ENCODE data around the gene CHCHD3.
"Not testable (repeated sequence)": the region's sequence is repeated elsewhere in the genome, so short reads cannot be mapped to it uniquely, and the experiment has no call there.

CHCHD3 gene

GRCh38 chr7:132934017-132934416, 147.9 kb downstream of the CHCHD3 start:
- DNase-seq (ENCODE audit: low read depth) = no peak
- no peak for TF ChIP-seq CTCF (conservative IDR thresholded peaks at IDR 0.05; ENCODE audit: low read depth, low read length)
- H3K4me3 ChIP-seq (ENCODE audit: low read depth, low read length) = no peak overlapping the region

- no peak overlapping the region for H3K4me3 ChIP-seq (ENCODE audit: low read depth, low read length)
- TF ChIP-seq CTCF (conservative IDR thresholded peaks at IDR 0.05; ENCODE audit: low read depth, low read length) = no peak
- DNase-seq (ENCODE audit: low read depth) = peak; percentile 90
These were observed 148.8 kb downstream of the CHCHD3 start for GRCh38 chr7:132933072-132933458.

GRCh38 chr7:132932296-132933071, 149.4 kb downstream of the CHCHD3 start:
- no peak overlapping the region for H3K4me3 ChIP-seq (ENCODE audit: low read depth, low read length)
- no peak for TF ChIP-seq CTCF (conservative IDR thresholded peaks at IDR 0.05; ENCODE audit: low read depth, low read length)

GRCh38 chr7:132930881-132931280, 151.0 kb downstream of the CHCHD3 start:
- peak; percentile 61 for TF ChIP-seq CTCF (conservative IDR thresholded peaks at IDR 0.05; ENCODE audit: low read depth, low read length)
- no peak overlapping the region for H3K4me3 ChIP-seq (ENCODE audit: low read depth, low read length)
- peak; percentile 56 for DNase-seq (ENCODE audit: low read depth)

More at GRCh38 chr7:132932296-132933071, 149.4 kb downstream of the CHCHD3 start:
- DNase-seq (ENCODE audit: low read depth) = no peak

- H3K4me3 ChIP-seq (ENCODE audit: low read depth, low read length) = not testable (repeated sequence)
- DNase-seq (ENCODE audit: low read depth) = peak; percentile 32
These were observed 151.9 kb downstream of the CHCHD3 start for GRCh38 chr7:132929944-132930343.

GRCh38 chr7:132919771-132920170, 162.1 kb downstream of the CHCHD3 start:
- no peak overlapping the region for H3K4me3 ChIP-seq (ENCODE audit: low read depth, low read length)
- TF ChIP-seq CTCF (conservative IDR thresholded peaks at IDR 0.05; ENCODE audit: low read depth, low read length) = no peak
- no peak for DNase-seq (ENCODE audit: low read depth)

GRCh38 chr7:132915647-132916046, 166.2 kb downstream of the CHCHD3 start:
- DNase-seq (ENCODE audit: low read depth) = no peak
- H3K4me3 ChIP-seq (ENCODE audit: low read depth, low read length) = no peak overlapping the region
- no peak for TF ChIP-seq CTCF (conservative IDR thresholded peaks at IDR 0.05; ENCODE audit: low read depth, low read length)
